PC-3 (cell line): Measurements from ENCODE around the gene ZC3H4.

Experiments used
- CTCF ChIP-seq: fragments of 300-600 bp; sonication (generic); conservative IDR thresholded peaks from 2 replicates; pipeline ENCODE4 v1.5.1; 2017; ENCODE audit warnings: antibody characterized with exemption, low read depth, mild to moderate bottlenecking, low read length
- EZH2 ChIP-seq: fragments of 300-600 bp; sonication (generic); IDR thresholded peaks from one replicate; pipeline ENCODE4 v1.6.1; 2017; ENCODE audit warnings: antibody characterized with exemption, mild to moderate bottlenecking, low read length; ENCODE audit not compliant: unreplicated experiment

DNA sequence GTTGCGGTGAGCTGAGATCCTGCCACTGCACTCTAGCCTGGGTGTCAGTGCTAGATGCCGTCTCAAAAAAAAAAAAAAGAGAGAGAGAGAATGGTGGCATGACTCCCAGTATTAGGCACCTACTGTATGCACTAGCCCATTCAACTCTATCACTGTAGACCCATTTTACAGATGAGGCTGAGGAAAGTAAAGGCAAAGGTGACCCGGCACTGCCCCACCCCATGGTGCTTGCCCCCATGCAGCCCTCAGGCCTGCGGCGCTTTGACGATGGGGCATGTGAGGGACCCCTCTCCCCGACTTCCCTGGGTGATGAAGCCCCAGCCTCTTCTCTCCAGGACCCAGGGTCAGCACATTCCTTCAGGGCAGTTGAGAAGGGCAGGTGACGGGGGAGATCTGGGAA, 86.7 kb downstream of the ZC3H4 start:
- TF ChIP-seq EZH2 (no peak), CTCF (no peak)
